Choroid plexus epithelial cell (primary cell): ENCODE results near the gene ACO2.
"Not testable (repeated sequence)": the region's sequence is repeated elsewhere in the genome, so short reads cannot be mapped to it uniquely, and the experiment has no call there.

Experiments
- DNase-seq: peaks from one replicate; pipeline ENCODE4 v3.0.0-alpha.2; 2010; ENCODE audit warnings: low read depth
- H3K4me3 ChIP-seq: 2 replicates; pipeline ENCODE4 v1.5.1; 2011; ENCODE audit warnings: low read depth, mild to moderate bottlenecking, control low read depth, low read length, moderate library complexity
- CTCF ChIP-seq: conservative IDR thresholded peaks from 2 replicates; pipeline ENCODE4 v1.5.1; 2011; ENCODE audit warnings: low read depth, mild to moderate bottlenecking, control low read depth, inconsistent platforms, low read length, moderate library complexity

The ACO2 gene

GRCh38 chr22:41435560-41435959, 33.4 kb upstream of the ACO2 start:
- TF ChIP-seq CTCF = no peak

DNA sequence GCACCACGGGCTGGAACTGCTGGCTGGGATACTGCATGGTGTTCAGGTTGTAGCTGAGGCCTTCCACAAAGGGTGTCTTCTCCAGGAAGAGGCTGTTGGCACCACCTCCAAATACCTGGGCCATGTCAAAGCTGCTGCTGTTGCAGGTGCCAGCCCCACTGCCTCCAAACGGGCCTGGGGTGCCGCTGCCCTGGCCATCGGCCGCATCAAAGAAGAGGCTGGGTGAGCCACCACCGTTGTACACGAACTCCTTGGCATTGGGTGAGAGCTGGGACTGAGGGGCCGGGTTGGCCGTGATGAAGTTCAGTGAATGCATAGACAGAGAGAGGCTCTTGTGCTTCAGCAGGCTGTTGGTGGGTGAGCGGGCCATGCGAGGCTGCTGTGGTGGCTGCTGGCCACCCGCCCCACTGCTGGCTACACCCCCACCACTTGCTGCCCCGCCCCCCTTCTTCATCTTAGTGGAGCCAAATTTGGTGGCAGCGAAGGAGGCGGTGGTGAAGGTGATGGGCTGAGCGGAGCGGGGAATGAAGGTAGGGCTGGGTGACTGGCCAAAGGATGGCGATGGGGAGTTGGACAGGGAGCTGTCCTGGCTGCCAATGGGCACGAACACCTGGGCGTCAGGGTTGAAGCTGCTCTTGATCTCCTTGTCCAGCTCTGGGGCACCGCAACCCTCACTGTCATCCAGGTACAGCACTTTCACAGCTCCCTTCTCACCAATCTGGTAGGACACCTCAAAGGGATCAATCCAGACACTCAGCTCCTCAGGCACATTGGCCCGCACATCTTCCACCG, 32.4 kb upstream of the ACO2 start:
- H3K4me3 ChIP-seq = no peak overlapping the region
- DNase-seq = no peak
- no peak for TF ChIP-seq CTCF

More at GRCh38 chr22:41435560-41435959, 33.4 kb upstream of the ACO2 start:
- H3K4me3 ChIP-seq = no peak overlapping the region
- DNase-seq = no peak

GRCh38 chr22:41437198-41437597, 31.7 kb upstream of the ACO2 start:
- no peak overlapping the region for H3K4me3 ChIP-seq
- TF ChIP-seq CTCF = no peak
- no peak for DNase-seq

DNA sequence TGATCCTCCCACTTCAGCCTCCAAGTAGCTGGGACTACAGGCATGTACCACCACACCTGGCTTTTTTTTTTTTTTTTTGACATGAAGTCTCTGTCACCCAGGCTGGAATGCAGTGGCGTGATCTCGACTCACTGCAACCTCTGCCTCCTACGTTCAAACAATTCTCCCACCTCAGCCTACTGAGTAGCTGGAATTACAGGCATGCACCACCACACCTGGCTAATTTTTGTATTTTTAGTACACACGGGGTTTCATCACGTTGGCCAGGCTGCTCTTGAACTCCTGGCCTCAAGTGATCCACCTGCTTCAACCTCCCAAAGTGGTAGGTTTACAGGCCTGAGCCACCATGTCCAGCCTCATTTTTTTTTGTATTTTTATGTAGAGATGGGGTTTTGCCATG, 28.4 kb upstream of the ACO2 start:
- not testable (repeated sequence) for DNase-seq, H3K4me3 ChIP-seq

DNA sequence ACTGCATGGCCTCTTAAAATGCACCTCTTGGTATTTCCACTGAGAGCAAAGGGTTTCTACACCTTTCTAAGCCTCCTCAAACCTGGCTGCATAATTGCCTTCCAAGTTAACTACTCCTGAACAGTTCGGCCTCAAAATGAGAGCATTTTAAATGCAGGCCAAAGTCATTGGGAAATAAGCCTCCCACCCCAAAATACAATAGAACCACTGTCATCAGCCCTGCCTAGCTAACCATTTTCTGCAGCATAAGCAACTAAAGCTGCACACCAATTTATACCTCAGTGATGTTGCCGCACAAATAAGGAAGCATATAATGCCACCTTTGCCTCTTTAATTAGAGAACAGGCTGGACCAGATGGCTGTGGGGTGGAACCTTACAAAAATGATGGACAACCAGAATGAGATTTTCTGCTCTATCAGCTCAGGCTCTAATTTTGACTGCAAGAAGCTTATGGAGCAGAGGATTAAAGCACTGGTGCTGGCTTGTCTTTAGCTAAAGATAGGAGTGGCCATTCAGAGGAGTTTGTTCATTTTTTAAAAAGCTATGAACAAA, 26.6 kb upstream of the ACO2 start:
- H3K4me3 ChIP-seq = no peak overlapping the region
- DNase-seq = no peak
- TF ChIP-seq CTCF = no peak

- peak overlapping the region; percentile 95 for H3K4me3 ChIP-seq
- TF ChIP-seq CTCF = no peak
- peak; percentile 98 for DNase-seq
Observed at GRCh38 chr22:41444360-41445128, 24.4 kb upstream of the ACO2 start.
